Caco-2 (cell line): Measurements from ENCODE around the gene SPRN. TPM values are rescaled to one million over a fixed set of nuclear protein-coding genes. Genes with fewer than 3 reads are reported as not detected.
A peak's percentile ranks its signal among the peaks of the same experiment; 100 is the strongest.
"Not testable (repeated sequence)": the region's sequence is repeated elsewhere in the genome, so short reads cannot be mapped to it uniquely, and the experiment has no call there.

ENCODE experiments used
- BruUV-seq: library from RNA; stranded (reverse); fragments of 400-500 nt; replicated peaks from 2 replicates; lab custom pipeline; 2021; lab: Mats Ljungman, UMichigan
- CTCF ChIA-PET: fragments of 300-600 bp; sonication (Branson Sonifier 250); formaldehyde crosslinking; loops from one replicate; lab custom pipeline; 2022; ENCODE audit warnings: antibody characterized with exemption; lab: Charles Lee
- POLR2A ChIA-PET: fragments of 300-600 bp; sonication (Branson Sonifier 250); formaldehyde crosslinking; loops from one replicate; lab custom pipeline; 2022; ENCODE audit warnings: antibody characterized with exemption; lab: Charles Lee
- DNase-seq, 2 experiments: peaks; one replicate each; pipeline versions ENCODE4 v3.0.0 to v3.0.0-alpha.2; 2020 to 2022
- H3K27me3 ChIP-seq: replicated peaks from 2 replicates; pipeline ENCODE4 v1.6.0; 2011; ENCODE audit warnings: low read length; ENCODE audit not compliant: control insufficient read depth, insufficient read depth
- H3K36me3 ChIP-seq: 2 replicates; pipeline ENCODE4 v1.5.1; 2011; ENCODE audit warnings: low read length; ENCODE audit not compliant: control insufficient read depth, insufficient read depth
- H3K4me1 ChIP-seq: fragments of 250-450 bp; sonication (Bioruptor Pico); 2 replicates; pipeline ENCODE4 v1.5.1; 2020; ENCODE audit warnings: mild to moderate bottlenecking
- H3K4me3 ChIP-seq: 2 replicates; pipeline ENCODE4 v1.5.1; 2011; ENCODE audit warnings: low read depth, mild to moderate bottlenecking, control low read depth, low read length
- H3K9me3 ChIP-seq: fragments of 250-450 bp; sonication (Bioruptor Pico); 2 replicates; pipeline ENCODE4 v1.5.1; 2020; ENCODE audit warnings: mild to moderate bottlenecking, moderate library complexity
- H3K27ac Mint-ChIP-seq: one replicate; pipeline ENCODE4 v1.8.0; 2022; ENCODE audit warnings: mixed read lengths; ENCODE audit not compliant: unreplicated experiment
- H3K27me3 Mint-ChIP-seq: one replicate; pipeline ENCODE4 v1.8.0; 2022; ENCODE audit warnings: mixed read lengths; ENCODE audit not compliant: insufficient read depth, unreplicated experiment
- H3K36me3 Mint-ChIP-seq: one replicate; pipeline ENCODE4 v1.8.0; 2022; ENCODE audit warnings: mild to moderate bottlenecking, mixed read lengths; ENCODE audit not compliant: insufficient read depth, unreplicated experiment
- H3K4me1 Mint-ChIP-seq: one replicate; pipeline ENCODE4 v1.8.0; 2022; ENCODE audit warnings: low read depth, mixed read lengths; ENCODE audit not compliant: unreplicated experiment
- H3K4me3 Mint-ChIP-seq: one replicate; pipeline ENCODE4 v1.8.0; 2022; ENCODE audit warnings: mild to moderate bottlenecking, moderate library complexity, mixed read lengths; ENCODE audit not compliant: unreplicated experiment
- H3K9me3 Mint-ChIP-seq: one replicate; pipeline ENCODE4 v1.8.0; 2022; ENCODE audit warnings: mixed read lengths; ENCODE audit not compliant: unreplicated experiment
- intact Hi-C: fragments of 100-400 bp; cut with micrococcal nuclease; formaldehyde crosslinking; loops from one replicate; pipeline ENCODE4 v1.10.0; 2022; ENCODE audit not compliant: unreplicated experiment
- total RNA-seq: library from RNA; stranded (reverse); gene quantifications from 2 replicates; pipeline ENCODE4 v1.2.3, GENCODE V29; 2022
- TF ChIP-seq, protein P1 (sequence below), 2 experiments: fragments of 200-600 bp in 1 of 2; IDR thresholded peaks; 1 replicate in 1 of 2; 2 replicates in 1 of 2; pipeline versions ENCODE4 v1.5.1 to v1.8.0; 2011 to 2022; ENCODE audit warnings: antibody characterized with exemption in 1 of 2, control low read depth in 1 of 2, inconsistent platforms in 1 of 2, low read depth in 1 of 2, low read length in 1 of 2, mild to moderate bottlenecking in 1 of 2, moderate library complexity in 1 of 2; ENCODE audit not compliant: insufficient read depth in 1 of 2, severe bottlenecking in 1 of 2, unreplicated experiment in 1 of 2

The SPRN gene
- total RNA-seq, 1 experiment from 2014 or later = not detected

DNA sequence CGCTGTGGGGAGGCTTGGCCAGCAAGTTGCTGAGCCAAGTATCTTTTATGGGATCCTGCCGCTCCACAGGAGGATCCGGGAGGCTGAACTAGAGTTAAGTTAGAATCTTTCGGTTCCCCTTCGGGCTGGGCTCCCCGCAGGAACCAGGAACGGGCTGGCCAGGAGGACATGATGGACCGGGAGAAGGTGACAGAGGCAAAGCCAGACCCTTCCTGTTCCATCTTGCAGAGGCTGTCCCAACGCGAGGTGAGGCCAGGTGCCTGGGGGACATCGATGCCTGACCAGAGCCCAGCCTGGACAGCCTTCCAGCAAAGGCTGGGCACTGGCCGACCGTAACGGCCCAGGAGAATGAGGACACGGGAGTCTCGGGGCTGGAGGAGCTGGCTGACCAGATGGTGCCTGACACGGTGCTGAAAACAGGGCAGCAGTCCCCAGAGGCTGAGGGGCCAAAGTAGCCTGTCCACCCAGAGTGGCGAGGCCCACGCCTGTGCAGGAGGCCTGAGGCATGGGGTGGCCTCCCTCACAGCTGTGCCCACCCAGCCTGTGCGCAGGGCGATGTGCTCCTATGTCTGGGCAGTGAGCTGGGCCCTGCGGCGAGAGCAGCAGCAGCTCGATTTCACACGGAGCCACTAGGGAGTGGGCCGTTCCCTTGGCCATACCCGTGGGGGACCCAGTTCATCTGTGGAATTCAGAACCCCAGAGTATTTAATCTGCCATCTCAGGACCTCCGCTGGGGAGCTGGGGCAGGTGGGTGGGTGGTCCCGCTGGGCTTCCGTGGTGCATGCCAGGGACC, 47.2 kb downstream of the SPRN start:
- POLR2A ChIA-PET = no interaction called here
- Mint-ChIP-seq H3K9me3 (no peaks in the 10 kb centered on the region), H3K36me3 (peaks cover 6% of the 10 kb centered on the region), H3K27ac (no peak overlapping the region), H3K4me3 (peak overlapping the region; percentile 81), H3K27me3 (no peaks in the 10 kb centered on the region), H3K4me1 (no peaks in the 10 kb centered on the region)
- Histone ChIP-seq H3K27me3 (no peaks in the 10 kb centered on the region), H3K4me1 (peaks cover 17% of the 10 kb centered on the region), H3K36me3 (no peaks in the 10 kb centered on the region), H3K9me3 (no peaks in the 10 kb centered on the region), H3K4me3 (peak overlapping the region; percentile 97)
- intact Hi-C loops = loop anchor here (5.0 kb wide), 1 partner anchor 70 kb away; the partner anchor contains the start of genes TUBGCP2 and ZNF511
- DNase-seq = no peak
- TF ChIP-seq, protein P1, sequence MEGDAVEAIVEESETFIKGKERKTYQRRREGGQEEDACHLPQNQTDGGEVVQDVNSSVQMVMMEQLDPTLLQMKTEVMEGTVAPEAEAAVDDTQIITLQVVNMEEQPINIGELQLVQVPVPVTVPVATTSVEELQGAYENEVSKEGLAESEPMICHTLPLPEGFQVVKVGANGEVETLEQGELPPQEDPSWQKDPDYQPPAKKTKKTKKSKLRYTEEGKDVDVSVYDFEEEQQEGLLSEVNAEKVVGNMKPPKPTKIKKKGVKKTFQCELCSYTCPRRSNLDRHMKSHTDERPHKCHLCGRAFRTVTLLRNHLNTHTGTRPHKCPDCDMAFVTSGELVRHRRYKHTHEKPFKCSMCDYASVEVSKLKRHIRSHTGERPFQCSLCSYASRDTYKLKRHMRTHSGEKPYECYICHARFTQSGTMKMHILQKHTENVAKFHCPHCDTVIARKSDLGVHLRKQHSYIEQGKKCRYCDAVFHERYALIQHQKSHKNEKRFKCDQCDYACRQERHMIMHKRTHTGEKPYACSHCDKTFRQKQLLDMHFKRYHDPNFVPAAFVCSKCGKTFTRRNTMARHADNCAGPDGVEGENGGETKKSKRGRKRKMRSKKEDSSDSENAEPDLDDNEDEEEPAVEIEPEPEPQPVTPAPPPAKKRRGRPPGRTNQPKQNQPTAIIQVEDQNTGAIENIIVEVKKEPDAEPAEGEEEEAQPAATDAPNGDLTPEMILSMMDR (IDR thresholded peaks at IDR 0.05; ENCODE audit: insufficient read depth in 1 of 2, low read depth in 1 of 2, low read length in 1 of 2, severe bottlenecking in 1 of 2, unreplicated experiment in 1 of 2) = no peak
- CTCF ChIA-PET = interaction anchor here (1.1 kb wide), 1 partner anchor 48 kb away, joined by 3 read pairs; no protein-coding TSS in a partner anchor
- BruUV-seq = no TSS peak

- intact Hi-C loops = loop anchor here (5.0 kb wide), 1 partner anchor 69 kb away; the partner anchor contains the start of genes TUBGCP2 and ZNF511
- H3K4me1 ChIP-seq = peaks cover 22% of the 10 kb centered on the region
- H3K9me3 ChIP-seq, H3K4me1 Mint-ChIP-seq, H3K36me3 ChIP-seq, H3K27ac Mint-ChIP-seq, H3K9me3 Mint-ChIP-seq, POLR2A ChIA-PET, H3K36me3 Mint-ChIP-seq, BruUV-seq, H3K4me3 ChIP-seq, CTCF ChIA-PET, DNase-seq, H3K27me3 ChIP-seq, H3K27me3 Mint-ChIP-seq: not testable (repeated sequence)
- H3K4me3 Mint-ChIP-seq = peak overlapping the region; percentile 81
Observed at GRCh38 chr10:133376183-133376582, 48.2 kb downstream of the SPRN start.

- no peaks in the 10 kb centered on the region; the same call in 1 of the 2 replicates for H3K36me3 ChIP-seq
- TF ChIP-seq, protein P1 (IDR thresholded peaks at IDR 0.05; ENCODE audit: insufficient read depth in 1 of 2, low read depth in 1 of 2, low read length in 1 of 2, severe bottlenecking in 1 of 2, unreplicated experiment in 1 of 2) = no peak
- Mint-ChIP-seq H3K27me3 (no peaks in the 10 kb centered on the region), H3K4me3 (no peak overlapping the region), H3K27ac (no peak overlapping the region), H3K36me3 (peaks cover 15% of the 10 kb centered on the region), H3K9me3 (no peaks in the 10 kb centered on the region), H3K4me1 (no peaks in the 10 kb centered on the region)
- intact Hi-C loops = loop anchor here (5.0 kb wide), 1 partner anchor 68 kb away; the partner anchor contains the start of genes TUBGCP2 and ZNF511
- no peak overlapping the region for H3K4me3 ChIP-seq
- DNase-seq = no peak
- peaks cover 22% of the 10 kb centered on the region for H3K4me1 ChIP-seq
- POLR2A ChIA-PET = no interaction called here
- no TSS peak for BruUV-seq
- CTCF ChIA-PET = no interaction called here
- H3K9me3 ChIP-seq = no peaks in the 10 kb centered on the region
- H3K27me3 ChIP-seq = no peaks in the 10 kb centered on the region
Observed at GRCh38 chr10:133375357-133376115, 48.9 kb downstream of the SPRN start.
